ENCODE data around the gene PLSCR4. TPM values are rescaled to one million over a fixed set of nuclear protein-coding genes. Genes with fewer than 3 reads are reported as not detected.
A peak's percentile ranks its signal among the peaks of the same experiment; 100 is the strongest.
"Not testable (repeated sequence)": the region's sequence is repeated elsewhere in the genome, so short reads cannot be mapped to it uniquely, and the experiment has no call there.

PLSCR4 gene
- total RNA-seq, 2 donors from 2014 or later: 0.78 TPM; not detected in 1

GRCh38 chr3:146268535-146269219, 17.8 kb upstream of the PLSCR4 start:
- no peaks in the 10 kb centered on the region for H3K4me1 Mint-ChIP-seq
- H3K27ac Mint-ChIP-seq: no peak overlapping the region
- no peaks in the 10 kb centered on the region for H3K36me3 Mint-ChIP-seq (ENCODE audit: low read depth)
- no peak overlapping the region for H3K4me3 Mint-ChIP-seq
- H3K9me3 ChIP-seq (ENCODE audit: control insufficient read depth, low read length, poor library complexity, severe bottlenecking): no peaks in the 10 kb centered on the region
- DNase-seq (no peak), ATAC-seq (no peak)
- no peaks in the 10 kb centered on the region for H3K27me3 Mint-ChIP-seq

- DNase-seq: no peak
- Mint-ChIP-seq H3K27ac (no peak overlapping the region), H3K36me3 (ENCODE audit: low read depth) (peaks cover 3% of the 10 kb centered on the region), H3K27me3 (peaks cover 11% of the 10 kb centered on the region), H3K4me1 (no peaks in the 10 kb centered on the region), H3K4me3 (no peak overlapping the region)
- no peak for ATAC-seq
- H3K9me3 ChIP-seq (ENCODE audit: control insufficient read depth, low read length, poor library complexity, severe bottlenecking): no peaks in the 10 kb centered on the region
These were observed 14.8 kb upstream of the PLSCR4 start for GRCh38 chr3:146265720-146266119.

- Mint-ChIP-seq H3K27ac (no peak overlapping the region), H3K36me3 (ENCODE audit: low read depth) (peaks cover 3% of the 10 kb centered on the region), H3K4me3 (no peak overlapping the region), H3K27me3 (peaks cover 13% of the 10 kb centered on the region), H3K4me1 (no peaks in the 10 kb centered on the region)
- ATAC-seq (no peak), DNase-seq (no peak)
- no peaks in the 10 kb centered on the region for H3K9me3 ChIP-seq (ENCODE audit: control insufficient read depth, low read length, poor library complexity, severe bottlenecking)
These were observed 11.6 kb upstream of the PLSCR4 start for GRCh38 chr3:146262371-146263110.

GRCh38 chr3:146259880-146260589, 9.1 kb upstream of the PLSCR4 start:
- DNase-seq: no peak
- ATAC-seq: no peak
- Mint-ChIP-seq H3K27me3 (peaks cover 22% of the 10 kb centered on the region), H3K4me3 (no peak overlapping the region), H3K27ac (no peak overlapping the region), H3K4me1 (no peaks in the 10 kb centered on the region), H3K36me3 (ENCODE audit: low read depth) (peaks cover 3% of the 10 kb centered on the region)
- H3K9me3 ChIP-seq (ENCODE audit: control insufficient read depth, low read length, poor library complexity, severe bottlenecking): no peaks in the 10 kb centered on the region

GRCh38 chr3:146256851-146257486, 6.1 kb upstream of the PLSCR4 start:
- no peaks in the 10 kb centered on the region for H3K4me1 Mint-ChIP-seq
- H3K36me3 Mint-ChIP-seq (ENCODE audit: low read depth): no peaks in the 10 kb centered on the region
- H3K4me3 Mint-ChIP-seq: no peak overlapping the region
- H3K9me3 ChIP-seq (ENCODE audit: control insufficient read depth, low read length, poor library complexity, severe bottlenecking): no peaks in the 10 kb centered on the region
- DNase-seq: no peak
- no peak for ATAC-seq
- H3K27me3 Mint-ChIP-seq: peaks cover 39% of the 10 kb centered on the region
- H3K27ac Mint-ChIP-seq: no peak overlapping the region

GRCh38 chr3:146252445-146252844, 1.5 kb upstream of the PLSCR4 start:
- H3K9me3 ChIP-seq (ENCODE audit: control insufficient read depth, low read length, poor library complexity, severe bottlenecking); DNase-seq; H3K27ac Mint-ChIP-seq; ATAC-seq; H3K36me3 Mint-ChIP-seq (ENCODE audit: low read depth); H3K4me3 Mint-ChIP-seq: not testable (repeated sequence)
- H3K27me3 Mint-ChIP-seq: peaks cover 53% of the 10 kb centered on the region
- peaks cover 10% of the 10 kb centered on the region for H3K4me1 Mint-ChIP-seq

- peak overlapping the region; percentile 78 for H3K4me3 Mint-ChIP-seq
- H3K9me3 ChIP-seq (ENCODE audit: control insufficient read depth, low read length, poor library complexity, severe bottlenecking): no peaks in the 10 kb centered on the region
- peaks cover 43% of the 10 kb centered on the region for H3K27me3 Mint-ChIP-seq
- H3K4me1 Mint-ChIP-seq: peaks cover 10% of the 10 kb centered on the region
- no peaks in the 10 kb centered on the region for H3K36me3 Mint-ChIP-seq (ENCODE audit: low read depth)
- ATAC-seq (no peak), DNase-seq (no peak)
- H3K27ac Mint-ChIP-seq: no peak overlapping the region
These were observed 984 bp downstream of the PLSCR4 start for GRCh38 chr3:146249921-146250320.

- Mint-ChIP-seq H3K4me3 (no peak overlapping the region), H3K27ac (no peak overlapping the region)
These were observed 3.0 kb downstream of the PLSCR4 start for GRCh38 chr3:146247911-146248310.

GRCh38 chr3:146246526-146246925, 4.4 kb downstream of the PLSCR4 start:
- Mint-ChIP-seq H3K27ac (no peak overlapping the region), H3K4me3 (no peak overlapping the region), H3K36me3 (ENCODE audit: low read depth) (no peaks in the 10 kb centered on the region), H3K4me1 (peaks cover 10% of the 10 kb centered on the region), H3K27me3 (peaks cover 17% of the 10 kb centered on the region)
- DNase-seq (no peak), ATAC-seq (no peak)
- H3K9me3 ChIP-seq (ENCODE audit: control insufficient read depth, low read length, poor library complexity, severe bottlenecking): no peaks in the 10 kb centered on the region

More at GRCh38 chr3:146247911-146248310, 3.0 kb downstream of the PLSCR4 start:
- ATAC-seq: no peak
- Mint-ChIP-seq H3K36me3 (ENCODE audit: low read depth) (no peaks in the 10 kb centered on the region), H3K4me1 (peaks cover 10% of the 10 kb centered on the region), H3K27me3 (peaks cover 31% of the 10 kb centered on the region)
- H3K9me3 ChIP-seq (ENCODE audit: control insufficient read depth, low read length, poor library complexity, severe bottlenecking): no peaks in the 10 kb centered on the region
- no peak for DNase-seq

- Mint-ChIP-seq H3K27me3 (peaks cover under 1% of the 10 kb centered on the region), H3K27ac (no peak overlapping the region), H3K4me3 (no peak overlapping the region), H3K4me1 (no peaks in the 10 kb centered on the region), H3K36me3 (ENCODE audit: low read depth) (no peaks in the 10 kb centered on the region)
- DNase-seq (no peak), ATAC-seq (no peak)
- no peaks in the 10 kb centered on the region for H3K9me3 ChIP-seq (ENCODE audit: control insufficient read depth, low read length, poor library complexity, severe bottlenecking)
These were observed 7.3 kb downstream of the PLSCR4 start for GRCh38 chr3:146243559-146243958.

- H3K27me3 Mint-ChIP-seq: no peaks in the 10 kb centered on the region
- no peaks in the 10 kb centered on the region for H3K9me3 ChIP-seq (ENCODE audit: control insufficient read depth, low read length, poor library complexity, severe bottlenecking)
- ATAC-seq (no peak), DNase-seq (no peak)
- no peak overlapping the region for H3K4me3 Mint-ChIP-seq
- no peaks in the 10 kb centered on the region for H3K36me3 Mint-ChIP-seq (ENCODE audit: low read depth)
- H3K4me1 Mint-ChIP-seq: no peaks in the 10 kb centered on the region
- H3K27ac Mint-ChIP-seq: no peak overlapping the region
These were observed 9.2 kb downstream of the PLSCR4 start for GRCh38 chr3:146241523-146242240.

GRCh38 chr3:146233487-146233886, 17.4 kb downstream of the PLSCR4 start:
- Mint-ChIP-seq H3K4me1 (no peaks in the 10 kb centered on the region), H3K36me3 (ENCODE audit: low read depth) (no peaks in the 10 kb centered on the region), H3K4me3 (no peak overlapping the region), H3K27me3 (peaks cover 5% of the 10 kb centered on the region), H3K27ac (no peak overlapping the region)
- H3K9me3 ChIP-seq (ENCODE audit: control insufficient read depth, low read length, poor library complexity, severe bottlenecking): no peaks in the 10 kb centered on the region
- DNase-seq (no peak), ATAC-seq (no peak)

Data from T-helper 17 cell (primary cell).